ENCODE results near the gene SPIRE1.
"Not testable (repeated sequence)": the region's sequence is repeated elsewhere in the genome, so short reads cannot be mapped to it uniquely, and the experiment has no call there.

Gene SPIRE1

GRCh38 chr18:12552879-12553242, 105.0 kb downstream of the SPIRE1 start:
- no peak for DNase-seq (ENCODE audit: low spot score)

- DNase-seq (ENCODE audit: low spot score) = not testable (repeated sequence)
These were observed 105.7 kb downstream of the SPIRE1 start for GRCh38 chr18:12551943-12552878.

- not testable (repeated sequence) for DNase-seq (ENCODE audit: low spot score)
These were observed 106.4 kb downstream of the SPIRE1 start for GRCh38 chr18:12551466-12551865.

- DNase-seq (ENCODE audit: low spot score) = no peak
These were observed 114.2 kb downstream of the SPIRE1 start for GRCh38 chr18:12543697-12544096.

- DNase-seq (ENCODE audit: low spot score) = no peak
These were observed 117.2 kb downstream of the SPIRE1 start for GRCh38 chr18:12540751-12541150.

- not testable (repeated sequence) for DNase-seq (ENCODE audit: low spot score)
These were observed 118.7 kb downstream of the SPIRE1 start for GRCh38 chr18:12539158-12539557.

- DNase-seq (ENCODE audit: low spot score) = no peak
These were observed 123.1 kb downstream of the SPIRE1 start for GRCh38 chr18:12534820-12535219.

GRCh38 chr18:12532661-12533060, 125.2 kb downstream of the SPIRE1 start:
- DNase-seq (ENCODE audit: low spot score) = no peak

DNA sequence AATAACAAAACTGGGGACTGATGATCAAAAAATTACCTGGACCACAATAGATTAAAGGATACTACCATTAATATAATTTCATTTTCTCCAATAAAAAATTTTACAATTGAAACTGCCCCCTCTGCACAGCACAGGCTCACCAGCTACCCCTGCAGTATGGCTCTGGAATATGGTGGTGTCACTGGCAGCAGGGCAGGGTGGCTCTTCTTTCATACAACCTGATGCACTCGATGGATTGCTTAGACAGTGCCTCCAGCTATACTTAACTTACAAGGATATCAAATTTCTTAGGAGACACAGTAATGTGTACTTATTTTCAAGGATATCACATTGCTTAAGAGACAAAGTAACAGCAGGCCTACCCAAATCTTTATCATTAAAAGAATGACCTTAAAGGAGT, 126.2 kb downstream of the SPIRE1 start:
- no peak for DNase-seq (ENCODE audit: low spot score)

GRCh38 chr18:12520442-12520992, 137.4 kb downstream of the SPIRE1 start:
- no peak for DNase-seq (ENCODE audit: low spot score)

DNA sequence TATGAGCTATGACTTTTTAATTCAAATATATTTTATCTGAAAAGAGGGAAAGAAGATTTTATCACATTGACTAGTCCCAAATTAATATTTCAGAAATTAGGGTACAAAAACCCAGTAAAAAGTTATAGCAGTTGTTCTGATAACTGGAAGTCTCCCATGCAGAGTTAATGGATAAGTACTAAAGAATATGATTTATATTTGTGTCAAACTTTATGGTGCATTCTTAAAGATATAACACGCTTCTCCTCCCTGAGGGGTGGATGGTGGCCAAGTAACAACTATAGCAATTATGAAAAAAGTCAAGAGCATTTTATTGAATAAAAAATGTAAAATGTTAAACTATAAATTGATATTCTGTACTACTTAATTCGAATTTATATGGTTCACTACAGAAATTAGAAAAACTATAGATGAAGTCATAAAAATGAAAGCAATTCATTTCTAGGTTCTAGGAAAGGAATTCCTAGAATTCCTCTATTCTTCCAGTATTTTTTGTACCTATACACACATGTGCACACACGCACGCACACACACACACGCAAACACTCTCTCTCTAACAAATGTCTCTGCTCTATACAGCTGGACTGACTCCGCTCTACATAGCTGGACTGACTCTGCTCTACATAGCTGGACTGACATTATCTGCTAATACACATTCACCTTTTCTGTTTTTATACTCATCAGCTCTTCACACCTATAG, 138.9 kb downstream of the SPIRE1 start:
- no peak for DNase-seq (ENCODE audit: low spot score)

GRCh38 chr18:12518326-12518725, 139.6 kb downstream of the SPIRE1 start:
- DNase-seq (ENCODE audit: low spot score) = no peak

DNA sequence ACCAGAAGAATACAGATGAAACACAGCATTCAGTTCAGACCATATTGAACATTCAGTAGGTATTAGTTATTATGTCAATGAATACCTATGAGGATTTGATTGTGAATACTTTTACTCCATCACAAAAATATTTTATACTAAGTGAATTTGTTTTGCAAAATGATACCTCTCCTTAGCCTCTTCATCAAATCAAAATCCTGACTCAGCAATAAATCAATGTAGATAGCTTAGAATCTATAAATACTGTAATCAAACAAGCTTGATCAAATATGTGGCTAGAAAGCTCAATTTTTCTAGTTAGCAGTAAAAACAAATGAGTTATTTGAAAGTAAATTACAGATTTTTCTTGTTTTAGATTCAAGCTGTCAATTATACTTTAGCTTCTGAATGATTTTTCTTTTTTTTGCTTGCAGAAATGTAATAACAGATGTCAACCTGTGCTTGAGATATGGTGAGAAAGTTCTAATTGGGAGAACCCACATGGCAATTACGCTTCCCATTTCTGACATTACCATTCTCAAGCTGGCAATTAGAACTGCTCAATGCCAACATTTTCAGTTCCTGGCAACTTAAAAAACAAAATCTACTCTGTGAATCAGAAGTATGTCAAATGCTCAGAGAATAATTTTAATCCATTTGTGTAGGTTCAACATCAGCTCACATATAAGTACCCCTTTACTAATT, 140.6 kb downstream of the SPIRE1 start:
- no peak for DNase-seq (ENCODE audit: low spot score)

- DNase-seq (ENCODE audit: low spot score) = peak; percentile 24
These were observed 141.8 kb downstream of the SPIRE1 start for GRCh38 chr18:12516049-12516630.

GRCh38 chr18:12515550-12515949, 142.4 kb downstream of the SPIRE1 start:
- peak; percentile 42 for DNase-seq (ENCODE audit: low spot score)

GRCh38 chr18:12507007-12507406, 150.9 kb downstream of the SPIRE1 start:
- no peak for DNase-seq (ENCODE audit: low spot score)

DNA sequence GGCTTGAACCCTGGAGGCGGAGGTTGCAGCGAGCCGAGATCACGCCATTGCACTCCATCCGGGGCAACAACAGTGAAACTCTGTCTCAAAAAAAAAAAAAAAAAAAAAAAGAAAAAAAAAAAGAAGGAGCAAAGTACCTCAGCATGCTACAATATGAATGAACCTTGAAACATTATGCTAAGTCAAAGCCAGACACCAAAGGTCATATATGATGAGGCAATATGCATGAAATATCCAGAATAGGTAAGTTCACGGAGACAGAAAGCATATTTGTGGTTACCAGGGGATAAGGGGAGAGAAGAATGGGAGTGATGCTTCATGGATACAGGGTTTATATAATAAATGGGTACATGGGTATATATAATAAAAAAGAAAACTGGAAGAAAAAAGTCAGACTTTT, 156.9 kb downstream of the SPIRE1 start:
- no peak for DNase-seq (ENCODE audit: low spot score)

DNA sequence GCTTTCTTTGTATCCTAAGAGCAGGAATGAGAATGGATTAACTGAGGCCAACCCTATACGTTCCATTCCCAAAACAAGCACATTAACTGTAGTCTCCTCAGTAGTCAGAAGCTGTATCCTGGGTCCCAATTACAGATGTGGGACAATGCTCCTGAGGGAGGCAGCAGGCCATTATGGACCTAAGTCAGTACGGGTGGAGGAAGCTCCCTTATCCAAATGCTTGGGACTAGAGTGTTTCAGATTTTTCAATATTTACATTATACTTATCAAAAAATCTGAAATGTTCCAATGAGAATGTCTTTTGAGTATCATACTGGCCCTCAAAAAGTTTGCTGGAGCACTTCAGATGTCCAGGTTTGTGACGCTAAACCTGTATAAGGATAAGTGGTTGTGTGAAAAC, 160.1 kb downstream of the SPIRE1 start:
- DNase-seq (ENCODE audit: low spot score) = no peak

GRCh38 chr18:12497296-12497695, 160.6 kb downstream of the SPIRE1 start:
- no peak for DNase-seq (ENCODE audit: low spot score)

DNA sequence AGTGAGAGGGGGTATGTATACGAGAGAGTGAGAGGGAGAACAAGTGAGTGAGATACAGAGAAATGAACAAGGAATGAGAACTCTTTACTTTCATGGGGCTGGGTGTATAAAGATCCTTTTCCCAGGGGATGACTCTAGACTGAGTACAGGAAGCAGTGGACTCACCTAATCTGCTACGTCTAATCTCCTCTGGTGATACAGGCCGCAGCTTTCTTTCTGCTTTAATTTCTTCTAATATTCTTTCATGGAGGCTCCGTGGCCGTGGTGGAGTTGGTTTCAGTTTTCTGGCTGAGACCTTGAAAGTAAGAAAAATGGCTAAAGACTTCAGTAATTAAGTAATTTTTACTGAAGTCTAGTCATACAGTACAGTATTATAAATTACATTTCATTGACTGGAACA, 165.0 kb downstream of the SPIRE1 start:
- no peak for DNase-seq (ENCODE audit: low spot score)

DNA sequence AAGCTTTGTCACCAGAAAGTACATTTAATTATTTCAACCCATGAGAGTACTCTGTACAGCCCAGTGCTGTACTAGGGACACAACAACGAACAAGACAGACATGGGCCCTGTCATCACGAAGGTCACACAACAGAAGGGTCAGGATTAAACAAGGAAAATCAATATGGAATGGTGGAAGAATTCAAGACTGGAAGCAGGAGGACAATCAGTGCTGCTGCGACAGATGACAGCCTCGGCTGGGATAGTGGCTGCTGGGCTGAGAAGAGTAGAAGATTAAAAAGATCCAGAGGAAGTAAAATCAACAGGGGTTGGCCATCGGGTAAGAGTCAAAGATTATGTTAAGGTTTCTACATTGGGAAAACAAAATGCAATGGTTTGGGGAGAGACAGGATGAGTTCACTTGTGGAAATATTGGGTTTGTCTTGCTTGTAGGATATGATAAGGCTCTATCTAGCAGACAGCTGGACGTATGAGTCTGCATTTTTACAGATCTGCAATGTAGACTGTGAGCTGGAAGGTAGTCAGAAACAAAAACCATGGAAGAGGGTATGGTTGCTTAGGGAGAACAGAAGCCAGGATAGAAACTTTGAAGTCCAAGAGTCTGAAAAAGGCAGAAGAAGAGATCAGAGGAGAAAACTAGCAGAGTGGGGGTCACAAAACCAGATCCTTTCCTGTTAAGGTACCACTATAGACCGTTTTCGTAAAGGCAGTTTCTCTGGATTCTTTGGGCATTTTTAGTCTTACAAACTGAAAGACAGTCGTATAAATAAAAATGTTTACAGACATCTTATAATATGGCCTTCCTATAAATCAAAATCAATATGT, 166.1 kb downstream of the SPIRE1 start:
- DNase-seq (ENCODE audit: low spot score) = no peak

All from kidney capillary endothelial cell (primary cell).